HCT116 (cell line): ENCODE results near the gene ZNF112. TPM values are rescaled to one million over a fixed set of nuclear protein-coding genes. Genes with fewer than 3 reads are reported as not detected.

Experiments
- ATAC-seq: fragments of 200-7000 bp; cut with Tn5 transposase; 2 replicates; pipeline ENCODE4 v1.9.1; 2020; ENCODE audit warnings: mild to moderate bottlenecking, moderate library complexity
- BruUV-seq: library from RNA; stranded (reverse); fragments of 400-500 nt; replicated peaks from 2 replicates; lab custom pipeline; 2021; lab: Mats Ljungman, UMichigan
- CTCF ChIA-PET: fragments of 300-600 bp; sonication (Branson Sonifier 250); formaldehyde crosslinking; loops from one replicate; lab custom pipeline; 2021; ENCODE audit warnings: antibody characterized with exemption; lab: Charles Lee
- POLR2A ChIA-PET: fragments of 300-600, 350-600 bp; sonication (Branson Sonifier 250); formaldehyde crosslinking; loops from one replicate; lab custom pipeline; 2021; ENCODE audit warnings: antibody characterized with exemption; lab: Charles Lee
- RAD21 ChIA-PET, 2 experiments: fragments of 300-600 bp; sonication (Branson Sonifier 250); formaldehyde crosslinking; loops; one replicate each; lab custom pipeline; 2023; ENCODE audit warnings: low total read pairs in 2 of 2; ENCODE audit not compliant: uncharacterized antibody in 2 of 2, unreplicated experiment in 2 of 2, low non-redundant PET in 1 of 2; lab: Charles Lee
- DNase-seq: peaks from one replicate; pipeline ENCODE4 v3.0.0-alpha.2; 2010; ENCODE audit warnings: low read depth, low spot score
- H2AFZ ChIP-seq: fragments of 200-600 bp; shearing (Covaris generic), sonication (generic); 2 replicates; pipeline ENCODE4 v1.6.1; 2017; ENCODE audit warnings: low read depth, mixed run types, mixed read lengths, antibody characterized with exemption, low read length; ENCODE audit not compliant: poor library complexity, severe bottlenecking
- H3K27ac ChIP-seq: 2 replicates; pipeline ENCODE4 v1.5.1; 2012; ENCODE audit warnings: low read depth, low read length
- H3K27me3 ChIP-seq: fragments of 200-600 bp; sonication (generic); 2 replicates; pipeline ENCODE4 v1.6.1; 2016; ENCODE audit warnings: mixed run types, low read length, mixed read lengths; ENCODE audit not compliant: insufficient read depth
- H3K36me3 ChIP-seq, 2 experiments: fragments of 200-500 bp in 1 of 2; fragments of 200-600 bp in 1 of 2; sonication (Bioruptor generic) in 1 of 2; sonication (generic) in 1 of 2; 2 replicates each; pipeline versions ENCODE4 v1.5.1 to v1.6.1; 2014 to 2016; ENCODE audit warnings: low read length in 2 of 2, inconsistent platforms in 1 of 2, mixed read lengths in 1 of 2, mixed run types in 1 of 2; ENCODE audit not compliant: insufficient read depth in 2 of 2, control insufficient read depth in 1 of 2
- H3K4me1 ChIP-seq, 2 experiments: fragments of 200-600 bp in 1 of 2; sonication (generic) in 1 of 2; 2 replicates each; pipeline versions ENCODE4 v1.5.1 to v1.6.1; 2012 to 2017; ENCODE audit warnings: low read length in 2 of 2, inconsistent platforms in 1 of 2, mild to moderate bottlenecking in 1 of 2, mixed read lengths in 1 of 2, mixed run types in 1 of 2, moderate library complexity in 1 of 2; ENCODE audit not compliant: insufficient read depth in 2 of 2, control insufficient read depth in 1 of 2
- H3K4me2 ChIP-seq: fragments of 200-600 bp; sonication (generic); 2 replicates; pipeline ENCODE4 v1.6.1; 2017; ENCODE audit warnings: mixed run types, low read length, mixed read lengths
- H3K4me3 ChIP-seq, 2 experiments: fragments of 200-600 bp in 1 of 2; sonication (generic) in 1 of 2; replicated peaks in 1 of 2; 2 replicates each; pipeline ENCODE4 v1.5.1; 2011 to 2016; ENCODE audit warnings: low read length in 2 of 2, control low read depth in 1 of 2, low read depth in 1 of 2, mild to moderate bottlenecking in 1 of 2, mixed read lengths in 1 of 2, mixed run types in 1 of 2
- H3K79me2 ChIP-seq: fragments of 200-600 bp; sonication (generic); 2 replicates; pipeline ENCODE4 v1.6.1; 2017; ENCODE audit warnings: mild to moderate bottlenecking, mixed run types, low read length, moderate library complexity, mixed read lengths; ENCODE audit not compliant: insufficient read depth
- H3K9ac ChIP-seq: fragments of 200-600 bp; sonication (generic); 2 replicates; pipeline ENCODE4 v1.6.1; 2016; ENCODE audit warnings: low read length, mixed read lengths
- H3K9me2 ChIP-seq: fragments of 200-600 bp; sonication (generic), shearing (Covaris generic); 2 replicates; pipeline ENCODE4 v1.6.1; 2017; ENCODE audit warnings: mixed run types, mild to moderate bottlenecking, moderate library complexity; ENCODE audit not compliant: insufficient read depth
- H3K9me3 ChIP-seq, 2 experiments: fragments of 200-500 bp in 1 of 2; fragments of 200-600 bp in 1 of 2; sonication (Bioruptor generic) in 1 of 2; sonication (generic) in 1 of 2; 2 replicates each; pipeline ENCODE4 v1.6.1; 2014 to 2017; ENCODE audit warnings: low read length in 2 of 2, mixed read lengths in 2 of 2, inconsistent platforms in 1 of 2, low read depth in 1 of 2, mild to moderate bottlenecking in 1 of 2, mixed run types in 1 of 2, moderate library complexity in 1 of 2; ENCODE audit not compliant: control insufficient read depth in 1 of 2, insufficient read depth in 1 of 2
- H4K20me1 ChIP-seq: fragments of 200-600 bp; sonication (generic), shearing (Covaris generic); 2 replicates; pipeline ENCODE4 v1.6.1; 2017; ENCODE audit warnings: mixed run types, mild to moderate bottlenecking, moderate library complexity; ENCODE audit not compliant: insufficient read depth
- CEBPB ChIP-seq: IDR thresholded peaks from 2 replicates; pipeline ENCODE4 v1.6.1; 2012; ENCODE audit warnings: low read depth
- JUND ChIP-seq: IDR thresholded peaks from 2 replicates; pipeline ENCODE4 v1.6.1; 2012
- POLR2AphosphoS5 ChIP-seq: IDR thresholded peaks from 2 replicates; pipeline ENCODE4 v1.6.1; 2011; ENCODE audit warnings: mild to moderate bottlenecking, low read depth, low read length, moderate library complexity
- RAD21 ChIP-seq: IDR thresholded peaks from 2 replicates; pipeline ENCODE4 v1.6.1; 2012; ENCODE audit warnings: low read depth, mild to moderate bottlenecking
- SIN3A ChIP-seq: IDR thresholded peaks from 2 replicates; pipeline ENCODE4 v1.6.1; 2012; ENCODE audit warnings: low read depth
- SRF ChIP-seq: IDR thresholded peaks from 2 replicates; pipeline ENCODE4 v1.6.1; 2012; ENCODE audit warnings: low read depth
- YY1 ChIP-seq: IDR thresholded peaks from 2 replicates; pipeline ENCODE4 v1.6.1; 2011; ENCODE audit warnings: low read length, low read depth, moderate library complexity, mild to moderate bottlenecking; ENCODE audit not compliant: insufficient replicate concordance; ENCODE audit errors: extremely low read depth
- ZBTB33 ChIP-seq: IDR thresholded peaks from 2 replicates; pipeline ENCODE4 v1.6.1; 2011; ENCODE audit warnings: mild to moderate bottlenecking, low read length, moderate library complexity; ENCODE audit not compliant: insufficient replicate concordance; ENCODE audit errors: extremely low read depth
- ZFX ChIP-seq: fragments of 450-650 bp; IDR thresholded peaks from 2 replicates; pipeline ENCODE4 v1.6.1; 2017
- intact Hi-C: fragments of 100-400 bp; cut with micrococcal nuclease; formaldehyde crosslinking; loops from 2 replicates; pipeline ENCODE4 v1.10.0; 2022
- total RNA-seq: library from RNA; stranded (reverse); gene quantifications from one replicate; pipeline ENCODE4 v1.2.1, GENCODE V29; 2021; ENCODE audit not compliant: unreplicated experiment
- TF ChIP-seq, protein P1 (sequence below): IDR thresholded peaks from 2 replicates; pipeline ENCODE4 v1.6.1; 2012; ENCODE audit warnings: low read depth

ZNF112 gene
- total RNA-seq, 1 experiment from 2014 or later = 3.6 TPM

- intact Hi-C loops = no loop called here
- H3K9ac ChIP-seq = no peak overlapping the region
- H3K4me1 ChIP-seq = no peaks in the 10 kb centered on the region
- TF ChIP-seq YY1 = no peak
- no peak for TF ChIP-seq POLR2AphosphoS5
- TF ChIP-seq, protein P1, sequence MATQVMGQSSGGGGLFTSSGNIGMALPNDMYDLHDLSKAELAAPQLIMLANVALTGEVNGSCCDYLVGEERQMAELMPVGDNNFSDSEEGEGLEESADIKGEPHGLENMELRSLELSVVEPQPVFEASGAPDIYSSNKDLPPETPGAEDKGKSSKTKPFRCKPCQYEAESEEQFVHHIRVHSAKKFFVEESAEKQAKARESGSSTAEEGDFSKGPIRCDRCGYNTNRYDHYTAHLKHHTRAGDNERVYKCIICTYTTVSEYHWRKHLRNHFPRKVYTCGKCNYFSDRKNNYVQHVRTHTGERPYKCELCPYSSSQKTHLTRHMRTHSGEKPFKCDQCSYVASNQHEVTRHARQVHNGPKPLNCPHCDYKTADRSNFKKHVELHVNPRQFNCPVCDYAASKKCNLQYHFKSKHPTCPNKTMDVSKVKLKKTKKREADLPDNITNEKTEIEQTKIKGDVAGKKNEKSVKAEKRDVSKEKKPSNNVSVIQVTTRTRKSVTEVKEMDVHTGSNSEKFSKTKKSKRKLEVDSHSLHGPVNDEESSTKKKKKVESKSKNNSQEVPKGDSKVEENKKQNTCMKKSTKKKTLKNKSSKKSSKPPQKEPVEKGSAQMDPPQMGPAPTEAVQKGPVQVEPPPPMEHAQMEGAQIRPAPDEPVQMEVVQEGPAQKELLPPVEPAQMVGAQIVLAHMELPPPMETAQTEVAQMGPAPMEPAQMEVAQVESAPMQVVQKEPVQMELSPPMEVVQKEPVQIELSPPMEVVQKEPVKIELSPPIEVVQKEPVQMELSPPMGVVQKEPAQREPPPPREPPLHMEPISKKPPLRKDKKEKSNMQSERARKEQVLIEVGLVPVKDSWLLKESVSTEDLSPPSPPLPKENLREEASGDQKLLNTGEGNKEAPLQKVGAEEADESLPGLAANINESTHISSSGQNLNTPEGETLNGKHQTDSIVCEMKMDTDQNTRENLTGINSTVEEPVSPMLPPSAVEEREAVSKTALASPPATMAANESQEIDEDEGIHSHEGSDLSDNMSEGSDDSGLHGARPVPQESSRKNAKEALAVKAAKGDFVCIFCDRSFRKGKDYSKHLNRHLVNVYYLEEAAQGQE = no peak
- no peak for TF ChIP-seq SRF
- TF ChIP-seq JUND = no peak
- TF ChIP-seq RAD21 = no peak
- no peak for TF ChIP-seq CEBPB
- no peak for TF ChIP-seq ZFX
- no peak for TF ChIP-seq SIN3A
- TF ChIP-seq ZBTB33 = no peak
- ChIA-PET POLR2A (no interaction called here), CTCF (no interaction called here), RAD21 (no interaction called here)
- no peaks in the 10 kb centered on the region for H3K9me2 ChIP-seq
- no peak overlapping the region for H2AFZ ChIP-seq
- no peak for DNase-seq
- H3K36me3 ChIP-seq = no peaks in the 10 kb centered on the region
- ATAC-seq = no peak
- H3K27me3 ChIP-seq = no peaks in the 10 kb centered on the region
- H3K9me3 ChIP-seq = peaks cover 3 to 6% of the 10 kb centered on the region in 2 experiments; a peak in 1 of 4 replicates
- no peak overlapping the region for H3K4me3 ChIP-seq
- H3K27ac ChIP-seq = no peak overlapping the region
- H3K4me2 ChIP-seq = no peak overlapping the region
- BruUV-seq = no TSS peak
- H3K79me2 ChIP-seq = no peaks in the 10 kb centered on the region
- H4K20me1 ChIP-seq = no peaks in the 10 kb centered on the region
Observed at GRCh38 chr19:44344255-44344654, 12.2 kb downstream of the ZNF112 start.
